Prostate gland (tissue), 2 donors: ENCODE results near the gene CRISPLD2. TPM values are rescaled to one million over a fixed set of nuclear protein-coding genes. Genes with fewer than 3 reads are reported as not detected.

Experiments
- DNase-seq: peaks from one replicate; pipeline ENCODE4 v3.0.0-alpha.2; 2019; ENCODE audit warnings: low spot score
- H3K27ac ChIP-seq, 2 donors: fragments of 200-600 bp; sonication (generic); 2 replicates each; pipeline ENCODE4 v1.5.1; 2017 to 2019
- H3K27me3 ChIP-seq: fragments of 200-600 bp; sonication (generic); replicated peaks from 2 replicates; pipeline ENCODE4 v1.5.1; 2019; ENCODE audit not compliant: insufficient read depth
- H3K36me3 ChIP-seq, 2 donors: fragments of 200-600 bp; sonication (generic); 1 replicate in 1 of 2; 2 replicates in 1 of 2; pipeline versions ENCODE4 v1.5.1 to v1.8.1; 2017 to 2019
- H3K4me1 ChIP-seq: fragments of 200-600 bp; sonication (generic); replicated peaks from 2 replicates; pipeline ENCODE4 v1.5.1; 2019
- H3K4me3 ChIP-seq, 2 donors: fragments of 200-600 bp; sonication (generic); 2 replicates each; pipeline ENCODE4 v1.5.1; 2017 to 2019
- H3K9me3 ChIP-seq: fragments of 200-600 bp; sonication (generic); 2 replicates; pipeline ENCODE4 v1.5.1; 2017
- POLR2A ChIP-seq: fragments of 450-650 bp; IDR thresholded peaks from one replicate; pipeline ENCODE4 v1.6.1; 2016; ENCODE audit warnings: antibody characterized with exemption, mild to moderate bottlenecking
- POLR2AphosphoS5 ChIP-seq: sonication (generic); formaldehyde crosslinking; IDR thresholded peaks from one replicate; pipeline ENCODE4 v1.6.1; 2017; ENCODE audit warnings: antibody characterized with exemption
- WGBS: methylation state at CpG from one replicate; pipeline ENCODE4 v1.1.5; 2018; 5-methylcytosine and 5-hydroxymethylcytosine counted together
- intact Hi-C: fragments of 100-400 bp; cut with DNase I; formaldehyde crosslinking; loops from one replicate; pipeline ENCODE4 v1.14.2; 2022
- total RNA-seq, 2 donors: library from RNA; depleted of rRNA; stranded (reverse); fragments of >200 nt; gene quantifications; one replicate each; pipeline ENCODE4 v1.1.0, GENCODE V29; 2016
- TF ChIP-seq, protein P1 (sequence below), 4 experiments: fragments of 200-600 bp in 2 of 4; fragments of 450-650 bp in 2 of 4; sonication (generic) in 2 of 4; IDR thresholded peaks; 1 replicate in 3 of 4; 2 replicates in 1 of 4; pipeline ENCODE4 v1.5.1; 2016 to 2019; ENCODE audit warnings: antibody characterized with exemption in 4 of 4, mild to moderate bottlenecking in 2 of 4, moderate library complexity in 2 of 4

CRISPLD2 gene
- total RNA-seq, 2 donors from 2014 or later: 186 to 226 TPM

DNA sequence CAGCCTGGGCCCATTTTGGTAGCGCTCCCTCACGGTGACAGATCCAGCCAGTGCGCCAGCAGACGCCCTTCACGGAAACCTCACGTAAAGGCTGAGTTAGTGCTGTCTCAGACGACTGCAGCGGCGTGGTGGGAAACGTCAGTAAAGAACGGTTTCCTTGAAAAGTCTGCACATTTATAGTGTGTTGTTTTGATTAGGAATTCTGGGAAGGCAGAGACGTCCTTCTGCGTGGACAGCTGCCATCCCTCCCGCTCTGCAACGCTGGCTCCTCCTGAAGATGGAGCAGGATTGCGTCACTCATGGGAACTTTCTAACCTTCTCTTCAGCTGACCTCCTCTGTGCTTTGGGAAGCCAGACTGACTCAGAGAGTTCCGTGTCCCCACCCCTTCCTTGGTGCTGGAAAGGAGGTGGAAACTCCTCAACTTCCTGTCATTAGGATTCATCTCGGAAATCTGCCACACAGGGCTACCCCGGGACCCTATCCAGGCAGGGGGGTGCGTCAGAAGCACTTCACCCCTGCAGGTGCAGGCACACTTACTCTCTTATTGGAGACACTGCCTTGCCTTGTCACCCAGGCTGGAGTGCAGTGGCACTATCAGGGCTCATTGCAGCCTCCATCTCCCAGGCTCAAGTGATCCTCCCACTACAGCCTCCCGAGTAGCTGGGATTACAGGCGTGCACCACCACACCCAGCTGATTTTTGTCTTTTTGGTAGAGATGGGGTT lies 24.3 kb upstream of the CRISPLD2 start:
- 54% methylated on average over 22 of the region's 22 CpGs for WGBS

GRCh38 chr16:84800158-84800978 lies 19.4 kb upstream of the CRISPLD2 start:
- Histone ChIP-seq H3K9me3 (no peaks in the 10 kb centered on the region), H3K4me1 (no peaks in the 10 kb centered on the region), H3K27ac (no peak overlapping the region), H3K4me3 (no peak overlapping the region), H3K27me3 (no peaks in the 10 kb centered on the region), H3K36me3 (no peaks in the 10 kb centered on the region)
- no peak for DNase-seq
- intact Hi-C loops: no loop called here
- whole genome bisulfite sequencing: 74% methylated on average over 8 of the region's 8 CpGs
- no peak for TF ChIP-seq POLR2A
- TF ChIP-seq, protein P1, sequence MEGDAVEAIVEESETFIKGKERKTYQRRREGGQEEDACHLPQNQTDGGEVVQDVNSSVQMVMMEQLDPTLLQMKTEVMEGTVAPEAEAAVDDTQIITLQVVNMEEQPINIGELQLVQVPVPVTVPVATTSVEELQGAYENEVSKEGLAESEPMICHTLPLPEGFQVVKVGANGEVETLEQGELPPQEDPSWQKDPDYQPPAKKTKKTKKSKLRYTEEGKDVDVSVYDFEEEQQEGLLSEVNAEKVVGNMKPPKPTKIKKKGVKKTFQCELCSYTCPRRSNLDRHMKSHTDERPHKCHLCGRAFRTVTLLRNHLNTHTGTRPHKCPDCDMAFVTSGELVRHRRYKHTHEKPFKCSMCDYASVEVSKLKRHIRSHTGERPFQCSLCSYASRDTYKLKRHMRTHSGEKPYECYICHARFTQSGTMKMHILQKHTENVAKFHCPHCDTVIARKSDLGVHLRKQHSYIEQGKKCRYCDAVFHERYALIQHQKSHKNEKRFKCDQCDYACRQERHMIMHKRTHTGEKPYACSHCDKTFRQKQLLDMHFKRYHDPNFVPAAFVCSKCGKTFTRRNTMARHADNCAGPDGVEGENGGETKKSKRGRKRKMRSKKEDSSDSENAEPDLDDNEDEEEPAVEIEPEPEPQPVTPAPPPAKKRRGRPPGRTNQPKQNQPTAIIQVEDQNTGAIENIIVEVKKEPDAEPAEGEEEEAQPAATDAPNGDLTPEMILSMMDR (IDR thresholded peaks at IDR 0.05): no peak
- no peak for TF ChIP-seq POLR2AphosphoS5

More for the DNA sequence above, 24.3 kb upstream of the CRISPLD2 start:
- Histone ChIP-seq H3K27me3 (no peaks in the 10 kb centered on the region), H3K36me3 (no peaks in the 10 kb centered on the region), H3K9me3 (no peaks in the 10 kb centered on the region), H3K27ac (peak overlapping the region; percentile 57 to 67), H3K4me3 (no peak overlapping the region), H3K4me1 (no peaks in the 10 kb centered on the region)
- peak; percentile 43 for TF ChIP-seq POLR2AphosphoS5
- TF ChIP-seq, protein P1 (IDR thresholded peaks at IDR 0.05): no peak
- intact Hi-C loops: no loop called here
- no peak for DNase-seq

DNA sequence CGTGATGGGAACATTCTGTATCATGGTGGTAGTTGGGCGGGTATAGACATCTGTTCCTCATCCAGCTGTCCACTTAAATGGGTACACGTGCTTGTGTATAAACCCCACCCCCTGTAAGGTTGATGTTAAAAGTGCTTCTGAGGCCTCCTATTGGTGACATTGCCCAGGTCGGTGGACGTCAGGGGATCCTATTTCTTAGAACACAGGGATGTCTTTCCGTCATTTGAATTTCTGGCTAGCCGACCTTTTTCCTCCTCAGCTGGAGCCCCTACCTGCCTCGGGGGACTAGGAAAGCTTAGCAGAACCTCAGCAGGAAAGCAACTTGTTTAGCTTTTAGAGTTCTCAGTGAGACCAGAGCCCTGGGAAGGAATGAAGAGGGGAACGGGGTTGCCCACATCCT lies 16.6 kb upstream of the CRISPLD2 start:
- no peak for DNase-seq
- intact Hi-C loops: no loop called here
- Histone ChIP-seq H3K27me3 (no peaks in the 10 kb centered on the region), H3K36me3 (no peaks in the 10 kb centered on the region), H3K27ac (no peak overlapping the region), H3K9me3 (no peaks in the 10 kb centered on the region), H3K4me3 (no peak overlapping the region), H3K4me1 (no peaks in the 10 kb centered on the region)
- 84% methylated on average over 9 of the region's 9 CpGs for WGBS
- TF ChIP-seq POLR2A (no peak), POLR2AphosphoS5 (no peak)
- TF ChIP-seq, protein P1 (IDR thresholded peaks at IDR 0.05): no peak

DNA sequence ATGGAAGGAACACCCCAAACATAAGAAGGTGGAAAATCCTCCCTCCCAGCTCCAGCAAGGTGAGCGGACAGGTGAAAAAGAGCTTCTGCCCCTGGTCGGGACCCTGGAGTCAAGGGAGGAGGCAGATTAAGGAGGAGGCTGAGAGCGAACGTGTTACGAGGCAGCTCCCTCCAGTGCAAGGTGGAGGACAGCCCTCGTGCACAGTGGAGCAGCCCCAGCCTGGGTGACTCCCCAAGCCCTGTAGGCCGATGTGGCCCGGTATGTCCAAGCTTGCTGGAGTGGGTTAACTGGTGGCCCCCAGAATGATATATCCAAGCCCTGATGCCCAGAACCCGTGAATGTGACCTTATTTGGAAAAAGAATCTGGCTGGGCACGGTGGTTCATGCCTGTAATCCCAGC lies 15.5 kb upstream of the CRISPLD2 start:
- Histone ChIP-seq H3K4me1 (no peaks in the 10 kb centered on the region), H3K36me3 (no peaks in the 10 kb centered on the region), H3K27ac (no peak overlapping the region), H3K9me3 (no peaks in the 10 kb centered on the region), H3K4me3 (no peak overlapping the region), H3K27me3 (no peaks in the 10 kb centered on the region)
- WGBS: 93% methylated on average over 10 of the region's 10 CpGs
- DNase-seq: no peak
- TF ChIP-seq POLR2A (no peak), POLR2AphosphoS5 (no peak)
- TF ChIP-seq, protein P1 (IDR thresholded peaks at IDR 0.05): no peak
- intact Hi-C loops: no loop called here
